Duodenal mucosa (tissue), 2 donors: ENCODE data around the gene CEP89.
"Not testable (repeated sequence)": the region's sequence is repeated elsewhere in the genome, so short reads cannot be mapped to it uniquely, and the experiment has no call there.

ENCODE experiments used
- H3K27ac ChIP-seq: one replicate; pipeline ENCODE4 v1.7.0; 2013; ENCODE audit warnings: low read depth, low read length
- H3K27me3 ChIP-seq, 2 donors: one replicate each; pipeline ENCODE4 v1.7.0; 2013; ENCODE audit warnings: low read length in 2 of 2, control low read depth in 1 of 2; ENCODE audit not compliant: insufficient read depth in 2 of 2, control insufficient read depth in 1 of 2
- H3K36me3 ChIP-seq, 2 donors: one replicate each; pipeline ENCODE4 v1.7.0; 2013; ENCODE audit warnings: low read length in 2 of 2, control low read depth in 1 of 2; ENCODE audit not compliant: insufficient read depth in 2 of 2, control insufficient read depth in 1 of 2
- H3K4me1 ChIP-seq, 2 donors: one replicate each; pipeline ENCODE4 v1.7.0; 2013; ENCODE audit warnings: low read length in 2 of 2, control low read depth in 1 of 2; ENCODE audit not compliant: insufficient read depth in 2 of 2, control insufficient read depth in 1 of 2
- H3K4me3 ChIP-seq, 2 donors: one replicate each; pipeline ENCODE4 v1.7.0; 2013; ENCODE audit warnings: low read length in 2 of 2, low read depth in 1 of 2
- H3K9ac ChIP-seq, 2 donors: one replicate each; pipeline ENCODE4 v1.7.0; 2013; ENCODE audit warnings: low read length in 2 of 2, low read depth in 1 of 2
- H3K9me3 ChIP-seq, 2 donors: one replicate each; pipeline ENCODE4 v1.7.0; 2013; ENCODE audit warnings: low read length in 2 of 2, control low read depth in 1 of 2; ENCODE audit not compliant: control insufficient read depth in 1 of 2

The CEP89 gene

GRCh38 chr19:32971012-32971595, 654 bp downstream of the CEP89 start:
- no peaks in the 10 kb centered on the region for H3K36me3 ChIP-seq
- H3K4me3 ChIP-seq = peak overlapping the region; percentile 88 to 92
- no peaks in the 10 kb centered on the region for H3K9me3 ChIP-seq
- peak overlapping the region; percentile 65 to 86 for H3K9ac ChIP-seq
- no peaks in the 10 kb centered on the region for H3K27me3 ChIP-seq
- H3K27ac ChIP-seq = no peak overlapping the region
- peaks cover 5 to 8% of the 10 kb centered on the region in 2 donors for H3K4me1 ChIP-seq

GRCh38 chr19:32969549-32969948, 2.2 kb downstream of the CEP89 start:
- Histone ChIP-seq H3K9me3 (no peaks in the 10 kb centered on the region), H3K27me3 (no peaks in the 10 kb centered on the region), H3K9ac (no peak overlapping the region), H3K4me1 (peaks cover 5 to 8% of the 10 kb centered on the region in 2 donors), H3K36me3 (peaks cover 0 to under 1% of the 10 kb centered on the region in 2 donors), H3K4me3 (no peak overlapping the region), H3K27ac (no peak overlapping the region)

GRCh38 chr19:32966750-32967149, 5.0 kb downstream of the CEP89 start:
- H3K9me3 ChIP-seq = no peaks in the 10 kb centered on the region
- H3K27me3 ChIP-seq = no peaks in the 10 kb centered on the region
- H3K36me3 ChIP-seq = peaks cover 0 to 22% of the 10 kb centered on the region in 2 donors
- H3K4me1 ChIP-seq = peaks cover 5 to 8% of the 10 kb centered on the region in 2 donors
- no peak overlapping the region for H3K4me3 ChIP-seq
- no peak overlapping the region for H3K27ac ChIP-seq
- no peak overlapping the region for H3K9ac ChIP-seq

- Histone ChIP-seq H3K9ac (no peak overlapping the region), H3K27me3 (no peaks in the 10 kb centered on the region), H3K4me1 (no peaks in the 10 kb centered on the region), H3K9me3 (no peaks in the 10 kb centered on the region), H3K36me3 (peaks cover 2 to 56% of the 10 kb centered on the region in 2 donors), H3K27ac (no peak overlapping the region), H3K4me3 (no peak overlapping the region)
These were observed 26.5 kb downstream of the CEP89 start for GRCh38 chr19:32945260-32945659.

- not testable (repeated sequence) for H3K27me3 ChIP-seq, H3K27ac ChIP-seq, H3K9me3 ChIP-seq, H3K4me3 ChIP-seq, H3K4me1 ChIP-seq, H3K9ac ChIP-seq
- peaks cover 8 to 39% of the 10 kb centered on the region in 2 donors for H3K36me3 ChIP-seq
These were observed 30.5 kb downstream of the CEP89 start for GRCh38 chr19:32941273-32941672.

GRCh38 chr19:32936065-32936464, 35.7 kb downstream of the CEP89 start:
- Histone ChIP-seq H3K9me3 (no peaks in the 10 kb centered on the region), H3K27ac (no peak overlapping the region), H3K27me3 (no peaks in the 10 kb centered on the region), H3K4me3 (no peak overlapping the region), H3K4me1 (no peaks in the 10 kb centered on the region), H3K36me3 (peaks cover 7 to 8% of the 10 kb centered on the region in 2 donors), H3K9ac (no peak overlapping the region)

GRCh38 chr19:32935629-32936028, 36.1 kb downstream of the CEP89 start:
- Histone ChIP-seq H3K4me3 (no peak overlapping the region), H3K27ac (no peak overlapping the region), H3K4me1 (no peaks in the 10 kb centered on the region), H3K36me3 (peaks cover 6 to 9% of the 10 kb centered on the region in 2 donors), H3K9me3 (no peaks in the 10 kb centered on the region), H3K27me3 (no peaks in the 10 kb centered on the region), H3K9ac (no peak overlapping the region)

- peaks cover 1% of the 10 kb centered on the region in 2 donors for H3K9me3 ChIP-seq
- no peak overlapping the region for H3K9ac ChIP-seq
- H3K36me3 ChIP-seq = peaks cover 6 to 14% of the 10 kb centered on the region in 2 donors
- H3K4me1 ChIP-seq = no peaks in the 10 kb centered on the region
- H3K27me3 ChIP-seq = no peaks in the 10 kb centered on the region
- no peak overlapping the region for H3K27ac ChIP-seq
- H3K4me3 ChIP-seq = no peak overlapping the region
These were observed 38.2 kb downstream of the CEP89 start for GRCh38 chr19:32933571-32933970.

- H3K27me3 ChIP-seq = no peaks in the 10 kb centered on the region
- no peaks in the 10 kb centered on the region for H3K4me1 ChIP-seq
- H3K4me3 ChIP-seq = no peak overlapping the region
- no peak overlapping the region for H3K9ac ChIP-seq
- H3K27ac ChIP-seq = no peak overlapping the region
- peaks cover 6 to 17% of the 10 kb centered on the region in 2 donors for H3K36me3 ChIP-seq
- H3K9me3 ChIP-seq = peaks cover 7 to 8% of the 10 kb centered on the region in 2 donors
These were observed 41.2 kb downstream of the CEP89 start for GRCh38 chr19:32930567-32930966.

GRCh38 chr19:32928806-32929205, 43.0 kb downstream of the CEP89 start:
- Histone ChIP-seq H3K4me3 (no peak overlapping the region), H3K27ac (no peak overlapping the region), H3K9me3 (peaks cover 7 to 8% of the 10 kb centered on the region in 2 donors), H3K4me1 (no peaks in the 10 kb centered on the region), H3K9ac (no peak overlapping the region), H3K27me3 (no peaks in the 10 kb centered on the region), H3K36me3 (peaks cover 6 to 26% of the 10 kb centered on the region in 2 donors)
